Thyroid gland (tissue), 4 donors: ENCODE results near the gene EIF5.

Source experiments
- CTCF ChIP-seq, 6 experiments: fragments of 200-600 bp in 3 of 6; fragments of 450-650 bp in 3 of 6; sonication (generic) in 3 of 6; IDR thresholded peaks; one replicate each; pipeline ENCODE4 v1.5.1; 2016 to 2019; ENCODE audit warnings: antibody characterized with exemption in 6 of 6, mild to moderate bottlenecking in 2 of 6, inconsistent platforms in 1 of 6, moderate library complexity in 1 of 6
- POLR2A ChIP-seq, 2 donors: fragments of 450-650 bp; IDR thresholded peaks; one replicate each; pipeline ENCODE4 v1.6.1; 2017; ENCODE audit warnings: antibody characterized with exemption in 2 of 2, mild to moderate bottlenecking in 2 of 2, moderate library complexity in 1 of 2

GRCh38 chr14:103315941-103316340 is 18.1 kb upstream of the EIF5 start:
- no peak for TF ChIP-seq CTCF (IDR thresholded peaks at IDR 0.05)
- no peak for TF ChIP-seq POLR2A (IDR thresholded peaks at IDR 0.05)
